Thyroid gland (tissue), 4 donors: ENCODE data around the gene CENPN. TPM values are rescaled to one million over a fixed set of nuclear protein-coding genes. Genes with fewer than 3 reads are reported as not detected.

Source experiments
- DNase-seq, 2 donors: peaks; one replicate each; pipeline ENCODE4 v3.0.0-alpha.2; 2019
- H3K27ac ChIP-seq, 3 donors: fragments of 200-600 bp; sonication (generic); 1 replicate in 2 of 3; 2 replicates in 1 of 3; pipeline ENCODE4 v1.5.1; 2016 to 2019; ENCODE audit warnings: mild to moderate bottlenecking in 1 of 3, moderate library complexity in 1 of 3
- H3K27me3 ChIP-seq: fragments of 200-600 bp; sonication (generic); one replicate; pipeline ENCODE4 v1.5.1; 2019
- H3K36me3 ChIP-seq, 2 donors: fragments of 200-600 bp; sonication (generic); one replicate each; pipeline ENCODE4 v1.5.1; 2016 to 2019
- H3K4me1 ChIP-seq, 2 donors: fragments of 200-600 bp; sonication (generic); one replicate each; pipeline ENCODE4 v1.5.1; 2017 to 2019
- H3K4me3 ChIP-seq, 3 donors: fragments of 200-600 bp; sonication (generic); replicated peaks in 1 of 3; 1 replicate in 2 of 3; 2 replicates in 1 of 3; pipeline ENCODE4 v1.5.1; 2016; ENCODE audit warnings: mild to moderate bottlenecking in 1 of 3
- H3K9me3 ChIP-seq: fragments of 200-600 bp; sonication (generic); one replicate; pipeline ENCODE4 v1.5.1; 2017
- CTCF ChIP-seq, 6 experiments: fragments of 200-600 bp in 3 of 6; fragments of 450-650 bp in 3 of 6; sonication (generic) in 3 of 6; IDR thresholded peaks; one replicate each; pipeline ENCODE4 v1.5.1; 2016 to 2019; ENCODE audit warnings: antibody characterized with exemption in 6 of 6, mild to moderate bottlenecking in 2 of 6, inconsistent platforms in 1 of 6, moderate library complexity in 1 of 6
- POLR2A ChIP-seq, 2 donors: fragments of 450-650 bp; IDR thresholded peaks; one replicate each; pipeline ENCODE4 v1.6.1; 2017; ENCODE audit warnings: antibody characterized with exemption in 2 of 2, mild to moderate bottlenecking in 2 of 2, moderate library complexity in 1 of 2
- WGBS, 2 donors: methylation state at CpG; one replicate each; pipeline ENCODE4 v1.1.5; 2017; 5-methylcytosine and 5-hydroxymethylcytosine counted together
- intact Hi-C: fragments of 100-400 bp; cut with DNase I; formaldehyde crosslinking; loops from one replicate; pipeline ENCODE4 v1.15.1; 2023
- total RNA-seq, 4 donors: library from RNA; depleted of rRNA; stranded (reverse); fragments of >200 nt; gene quantifications; one replicate each; pipeline ENCODE4 v1.2.3, GENCODE V29; 2016

Gene CENPN
- total RNA-seq, 4 donors from 2014 or later: 5.8 to 14.4 (median 6.7) TPM

GRCh38 chr16:81067166-81067565 is 60.2 kb downstream of the CENPN start:
- Histone ChIP-seq H3K4me1 (peaks cover 0 to 9% of the 10 kb centered on the region in 2 donors), H3K27ac (no peak overlapping the region), H3K4me3 (no peak overlapping the region), H3K9me3 (no peaks in the 10 kb centered on the region), H3K36me3 (no peaks in the 10 kb centered on the region), H3K27me3 (no peaks in the 10 kb centered on the region)
- WGBS, 2 donors: 88 to 94% methylated on average over 1 of the region's 1 CpG
- TF ChIP-seq POLR2A (IDR thresholded peaks at IDR 0.05): no peak
- no peak for TF ChIP-seq CTCF (IDR thresholded peaks at IDR 0.05)
- intact Hi-C loops: no loop called here
- DNase-seq: no peak

GRCh38 chr16:81069063-81069462 is 62.0 kb downstream of the CENPN start:
- Histone ChIP-seq H3K27ac (no peak overlapping the region), H3K27me3 (no peaks in the 10 kb centered on the region), H3K4me3 (no peak overlapping the region), H3K36me3 (no peaks in the 10 kb centered on the region), H3K9me3 (no peaks in the 10 kb centered on the region), H3K4me1 (peaks cover 5 to 14% of the 10 kb centered on the region in 2 donors)
- no peak for DNase-seq
- intact Hi-C loops: no loop called here
- WGBS, 2 donors: 94 to 96% methylated on average over 4 of the region's 4 CpGs
- TF ChIP-seq POLR2A (IDR thresholded peaks at IDR 0.05) (no peak), CTCF (IDR thresholded peaks at IDR 0.05) (no peak)

- WGBS, 2 donors: 84 to 85% methylated on average over 8 of the region's 8 CpGs
Measured at GRCh38 chr16:81070979-81071378, 64.0 kb downstream of the CENPN start.

GRCh38 chr16:81071805-81072204 is 64.8 kb downstream of the CENPN start:
- H3K36me3 ChIP-seq: no peaks in the 10 kb centered on the region
- WGBS, 2 donors: 88 to 90% methylated on average over 4 of the region's 4 CpGs
- intact Hi-C loops: loop anchor here (10.0 kb wide), 1 partner anchor 67 kb away; the partner anchor contains the start of genes CENPN and CMC2
- no peaks in the 10 kb centered on the region for H3K9me3 ChIP-seq
- H3K27ac ChIP-seq: no peak overlapping the region
- no peak overlapping the region for H3K4me3 ChIP-seq
- DNase-seq: no peak
- H3K27me3 ChIP-seq: no peaks in the 10 kb centered on the region
- no peak for TF ChIP-seq CTCF (IDR thresholded peaks at IDR 0.05)
- no peak for TF ChIP-seq POLR2A (IDR thresholded peaks at IDR 0.05)
- H3K4me1 ChIP-seq: peaks cover 11 to 13% of the 10 kb centered on the region in 2 donors

More at GRCh38 chr16:81070979-81071378, 64.0 kb downstream of the CENPN start:
- Histone ChIP-seq H3K9me3 (no peaks in the 10 kb centered on the region), H3K27ac (no peak overlapping the region), H3K4me1 (peaks cover 8 to 9% of the 10 kb centered on the region in 2 donors), H3K27me3 (no peaks in the 10 kb centered on the region), H3K4me3 (no peak overlapping the region), H3K36me3 (no peaks in the 10 kb centered on the region)
- intact Hi-C loops: loop anchor here (10.0 kb wide), 1 partner anchor 66 kb away; the partner anchor contains the start of genes CENPN and CMC2
- TF ChIP-seq POLR2A (IDR thresholded peaks at IDR 0.05) (no peak), CTCF (IDR thresholded peaks at IDR 0.05) (no peak)
- DNase-seq: no peak

- intact Hi-C loops: loop anchor here (10.0 kb wide), 1 partner anchor 69 kb away; the partner anchor contains the start of genes CENPN and CMC2
- no peak for DNase-seq
- TF ChIP-seq POLR2A (IDR thresholded peaks at IDR 0.05) (no peak), CTCF (IDR thresholded peaks at IDR 0.05) (no peak)
- no peaks in the 10 kb centered on the region for H3K27me3 ChIP-seq
- H3K9me3 ChIP-seq: no peaks in the 10 kb centered on the region
- WGBS, 2 donors: 55 to 62% methylated on average over 5 of the region's 5 CpGs
- H3K4me1 ChIP-seq: peaks cover 15 to 21% of the 10 kb centered on the region in 2 donors
- H3K4me3 ChIP-seq: no peak overlapping the region
- no peaks in the 10 kb centered on the region for H3K36me3 ChIP-seq
- peak overlapping the region in 2 of 3 donors; percentile 3 to 13 for H3K27ac ChIP-seq
Measured at GRCh38 chr16:81073560-81074330, 66.7 kb downstream of the CENPN start.
